ENCODE results near the gene BAIAP2.

Gene BAIAP2

DNA sequence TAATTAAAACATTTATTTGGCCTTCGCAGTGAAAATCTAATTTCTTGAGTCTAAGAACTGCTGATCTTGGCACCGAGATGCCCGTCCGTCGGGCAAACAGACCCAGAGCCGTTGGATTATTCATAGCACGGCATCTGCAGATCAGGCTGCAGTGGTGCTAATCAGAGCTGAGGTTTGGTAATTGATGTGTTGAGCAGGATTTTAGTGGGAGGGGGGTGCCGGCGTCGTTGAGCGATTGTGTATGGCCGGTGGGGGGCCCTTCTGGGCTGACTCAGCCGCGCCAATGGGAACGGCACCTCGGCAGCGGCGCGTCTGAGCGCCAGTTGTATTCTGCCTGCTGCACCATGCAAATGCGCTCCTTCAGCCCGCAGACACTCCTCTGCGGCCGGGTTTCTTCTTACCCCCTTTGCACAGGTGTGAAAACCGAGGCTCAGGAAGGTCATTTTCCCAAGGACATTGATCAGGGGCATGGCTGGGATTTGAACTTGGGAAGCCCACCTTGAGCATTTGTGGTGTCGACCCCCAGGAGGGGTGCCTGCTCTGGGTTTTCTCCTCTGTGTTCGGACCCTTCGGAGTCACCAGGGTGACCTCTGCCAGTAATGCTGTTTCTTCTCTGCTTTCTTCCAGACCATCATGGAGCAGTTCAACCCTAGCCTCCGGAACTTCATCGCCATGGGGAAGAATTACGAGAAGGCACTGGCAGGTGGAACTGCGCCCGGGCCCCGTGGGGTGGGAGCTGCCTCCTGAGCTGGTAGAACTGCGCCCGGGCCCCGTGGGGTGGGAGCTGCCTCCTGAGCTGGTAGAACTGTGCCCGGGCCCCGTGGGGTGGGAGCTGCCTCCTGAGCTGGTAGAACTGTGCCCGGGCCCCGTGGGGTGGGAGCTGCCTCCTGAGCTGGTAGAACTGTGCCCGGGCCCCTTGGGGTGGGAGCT is 18.4 kb downstream of the BAIAP2 start:
- DNase-seq (ENCODE audit: low read depth) = no peak

DNA sequence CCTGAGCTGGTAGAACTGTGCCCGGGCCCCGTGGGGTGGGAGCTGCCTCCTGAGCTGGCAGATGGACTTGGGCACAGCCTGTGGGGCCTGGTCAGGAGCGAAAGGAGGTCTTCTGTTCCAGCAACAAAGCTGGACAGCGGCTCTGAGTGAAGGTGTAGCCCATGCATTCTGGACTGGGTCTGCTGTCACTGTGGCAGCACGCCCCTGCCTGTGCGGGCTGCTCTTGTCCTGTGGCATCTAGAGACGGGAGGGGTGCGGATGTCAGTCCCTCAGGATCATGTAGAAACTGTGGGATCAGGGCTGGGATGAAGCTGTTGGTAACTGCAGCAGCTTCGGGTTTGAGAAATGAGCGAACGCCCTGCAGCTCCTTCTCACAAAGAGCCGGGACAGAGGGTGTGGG is 19.4 kb downstream of the BAIAP2 start:
- no peak for DNase-seq (ENCODE audit: low read depth)

DNA sequence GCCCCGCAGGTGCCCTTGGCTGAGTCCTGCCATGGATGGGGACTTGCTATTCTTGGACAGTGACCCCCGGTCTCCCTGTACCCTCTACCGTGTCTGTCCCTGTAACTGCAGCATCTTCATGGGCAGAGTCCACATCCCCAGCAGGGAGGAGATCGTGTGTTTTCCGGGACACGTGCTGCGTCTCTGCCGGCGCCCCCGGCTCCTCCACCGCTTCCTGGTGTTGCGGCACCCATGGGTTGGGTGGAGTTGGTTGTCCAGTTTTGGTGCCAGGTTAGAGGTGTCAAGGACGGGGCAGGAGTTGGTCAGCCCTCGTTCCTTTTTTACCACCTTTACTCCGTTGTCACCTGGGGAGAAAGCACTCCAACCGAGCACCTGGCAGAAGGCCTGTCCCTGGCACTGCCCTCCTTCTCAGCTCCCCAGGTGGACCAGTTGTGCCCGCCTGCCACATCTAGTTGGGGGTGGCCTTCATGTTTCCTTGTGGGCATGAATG is 20.0 kb downstream of the BAIAP2 start:
- no peak for DNase-seq (ENCODE audit: low read depth)

GRCh38 chr17:81056312-81056711 is 21.4 kb downstream of the BAIAP2 start:
- DNase-seq (ENCODE audit: low read depth) = no peak

DNA sequence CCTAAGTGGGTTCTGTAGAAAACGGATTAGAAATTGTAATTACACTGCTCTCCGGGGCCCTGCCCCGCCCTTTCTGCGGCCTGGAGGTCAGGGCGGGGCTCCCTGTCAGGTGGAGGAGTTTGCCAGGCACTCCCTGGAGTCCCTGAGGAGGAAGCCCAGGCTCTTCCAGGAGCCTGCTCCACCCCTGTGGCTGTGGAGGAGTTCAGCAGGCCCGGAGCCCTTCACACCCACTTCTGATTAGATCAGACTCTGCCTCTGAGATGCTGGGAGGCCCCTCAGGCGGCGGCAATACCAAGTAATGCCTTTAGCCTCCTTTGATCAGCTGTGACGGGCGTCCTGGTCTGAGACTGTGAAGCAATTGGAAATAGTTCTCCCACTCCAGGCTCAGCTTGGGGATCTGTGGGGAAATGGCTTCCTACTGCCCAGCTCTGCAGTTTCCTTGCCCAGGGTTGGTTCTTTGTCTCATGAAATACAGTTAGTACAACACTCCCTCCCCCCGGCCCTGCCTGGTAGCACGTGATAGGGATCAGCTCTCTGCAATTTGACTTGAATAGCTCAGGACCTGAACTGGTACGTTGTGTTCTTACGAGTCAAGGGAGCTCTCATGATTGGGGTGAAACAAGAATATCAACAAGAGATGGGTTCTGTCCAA is 22.3 kb downstream of the BAIAP2 start:
- DNase-seq (ENCODE audit: low read depth) = no peak

GRCh38 chr17:81057777-81058176 is 22.8 kb downstream of the BAIAP2 start:
- DNase-seq (ENCODE audit: low read depth) = no peak

- DNase-seq (ENCODE audit: low read depth) = no peak
These were observed 23.4 kb downstream of the BAIAP2 start for GRCh38 chr17:81058263-81058871.

- no peak for DNase-seq (ENCODE audit: low read depth)
These were observed 24.1 kb downstream of the BAIAP2 start for GRCh38 chr17:81059026-81059425.

DNA sequence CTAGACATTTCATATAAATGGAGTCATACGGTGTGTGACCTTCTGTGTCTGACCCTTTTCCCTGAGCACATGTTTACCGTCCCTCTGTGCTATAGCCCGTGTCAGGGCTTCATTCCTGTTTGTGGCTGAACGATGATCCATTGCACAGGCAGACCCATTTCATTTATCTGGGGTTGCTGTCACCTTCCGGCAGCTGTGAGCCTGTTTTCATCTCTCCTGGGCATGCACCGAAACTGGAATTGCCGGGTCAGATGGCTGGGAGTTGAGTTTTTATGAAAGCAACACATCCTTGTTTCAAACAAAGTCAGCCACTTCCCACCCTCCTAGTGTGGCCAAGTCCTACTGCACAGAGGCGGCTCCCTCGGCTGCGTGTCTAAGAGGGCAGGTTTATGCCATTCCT is 25.5 kb downstream of the BAIAP2 start:
- DNase-seq (ENCODE audit: low read depth) = no peak

GRCh38 chr17:81061027-81061735 is 26.2 kb downstream of the BAIAP2 start:
- DNase-seq (ENCODE audit: low read depth) = no peak

DNA sequence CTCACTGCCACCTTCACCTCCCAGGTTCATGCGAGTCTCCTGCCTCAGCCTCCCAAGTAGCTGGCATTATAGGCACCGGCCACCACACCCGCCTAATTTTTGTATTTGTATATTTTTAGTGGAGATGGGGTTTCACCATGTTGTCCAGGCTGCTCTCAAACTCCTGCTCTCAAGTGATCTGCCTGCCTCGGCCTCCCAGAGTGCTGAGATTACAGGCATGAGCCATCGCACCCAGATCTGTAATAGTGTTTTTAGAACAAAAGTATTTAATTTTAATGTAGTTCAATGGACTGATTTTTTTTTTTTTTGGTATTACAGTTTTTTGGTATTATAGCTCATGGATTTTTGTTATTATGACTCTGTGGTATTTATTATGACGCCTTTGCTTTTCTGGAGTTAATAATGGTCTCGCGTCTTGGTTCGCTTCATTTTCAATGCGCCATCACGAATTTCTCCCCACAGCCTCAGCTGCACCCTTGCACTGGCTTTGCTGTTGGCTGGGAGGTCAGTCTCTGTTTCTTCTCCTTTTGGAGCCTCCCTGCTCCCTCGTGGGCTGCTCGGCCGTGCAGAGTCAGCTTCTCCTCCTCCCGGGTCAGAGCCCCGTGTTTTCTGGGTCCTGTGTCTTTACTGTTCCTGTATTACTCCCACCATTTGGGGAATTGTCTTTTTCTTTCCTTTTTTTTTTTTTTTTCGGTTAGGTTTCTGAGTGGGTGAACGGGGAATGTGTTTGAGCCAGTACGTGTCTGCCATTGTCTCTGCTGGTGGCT is 27.2 kb downstream of the BAIAP2 start:
- no peak for DNase-seq (ENCODE audit: low read depth)

DNA sequence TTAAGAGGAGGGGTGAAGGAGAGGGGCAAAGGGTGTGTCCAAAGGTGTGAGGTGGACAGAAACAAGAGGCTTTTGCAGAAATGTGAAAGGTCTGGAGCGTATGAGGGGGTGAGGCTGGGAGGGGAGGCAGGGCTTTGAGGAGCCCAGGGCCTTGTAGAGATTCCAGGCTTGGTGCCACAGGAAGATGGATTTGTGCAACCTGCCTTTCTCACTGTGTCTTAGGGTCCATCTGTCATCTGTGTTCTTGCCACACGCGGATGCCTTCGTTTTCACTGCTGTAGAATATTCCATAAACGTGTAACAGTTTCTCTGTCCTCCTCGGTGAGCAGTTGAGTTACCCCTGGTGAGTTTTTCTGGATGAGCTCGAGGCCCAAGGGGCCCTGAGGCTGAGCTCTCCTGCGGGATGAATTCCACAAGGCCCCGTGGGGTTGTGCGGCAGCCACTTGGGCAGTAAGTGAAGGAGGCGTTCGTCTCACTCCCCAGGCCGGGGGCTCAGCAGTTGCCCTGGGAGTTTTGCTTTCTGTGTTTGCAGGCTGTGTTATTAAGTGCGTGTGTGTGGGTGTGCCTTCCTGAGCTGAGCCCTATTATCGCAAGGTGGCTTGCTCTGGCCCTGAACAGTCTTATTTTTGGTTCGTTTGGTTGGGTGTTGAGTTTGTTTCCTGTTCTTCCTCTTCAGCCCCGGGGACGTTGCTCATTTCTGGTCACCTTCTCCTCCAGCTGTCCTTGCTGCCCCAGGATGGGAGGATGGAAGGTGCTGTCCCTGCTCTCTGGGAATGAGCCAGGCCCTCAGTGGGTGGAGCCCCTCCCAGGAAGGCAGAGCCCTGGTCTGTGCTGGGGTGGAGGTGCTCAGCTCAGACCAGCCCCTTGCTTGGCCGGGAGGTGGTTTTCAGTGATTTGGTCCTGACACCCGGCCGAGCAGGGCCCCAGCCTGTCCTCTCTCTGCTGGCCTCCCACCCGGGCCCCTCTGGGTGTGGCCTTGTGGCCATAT is 28.4 kb downstream of the BAIAP2 start:
- DNase-seq (ENCODE audit: low read depth) = no peak

DNA sequence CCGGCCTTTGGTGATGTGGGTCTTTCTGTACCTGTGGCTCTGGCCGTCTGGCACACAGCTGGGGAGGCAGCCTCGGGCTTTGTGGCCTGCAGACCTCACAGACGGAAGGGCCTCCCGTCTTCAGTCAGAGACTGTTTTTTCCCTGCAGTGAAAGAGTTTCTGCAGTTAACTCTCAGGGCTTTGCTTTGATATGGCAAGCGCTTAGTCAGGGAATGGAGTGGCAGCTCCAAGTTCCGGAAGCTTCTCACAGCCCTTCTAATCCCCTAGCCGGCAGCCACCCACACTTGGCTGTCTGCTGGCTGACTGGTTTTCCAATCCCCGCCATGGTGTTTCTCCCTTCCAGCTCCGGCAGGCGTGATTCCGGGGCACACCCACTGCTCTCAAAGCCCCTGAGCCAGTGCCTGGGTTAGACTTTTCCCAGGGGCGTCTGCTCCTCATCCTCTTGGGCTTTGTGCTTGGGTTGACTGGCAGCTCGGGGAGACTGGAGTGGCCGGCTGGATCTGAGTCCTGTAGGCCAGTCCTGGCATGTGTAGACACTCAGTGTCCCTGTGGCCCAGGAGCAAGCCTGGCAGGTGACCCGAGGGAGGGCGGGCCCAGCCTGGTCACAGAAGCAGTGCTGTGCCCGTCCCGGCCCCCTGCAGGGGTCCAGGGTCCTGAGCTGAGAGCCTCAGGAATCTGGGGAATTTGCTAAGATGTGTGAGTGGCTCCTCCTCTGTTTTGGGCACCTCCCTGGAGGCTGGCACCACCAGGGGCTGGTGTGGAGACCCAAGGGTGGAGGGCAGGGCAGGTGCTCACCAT is 29.9 kb downstream of the BAIAP2 start:
- no peak for DNase-seq (ENCODE audit: low read depth)

DNA sequence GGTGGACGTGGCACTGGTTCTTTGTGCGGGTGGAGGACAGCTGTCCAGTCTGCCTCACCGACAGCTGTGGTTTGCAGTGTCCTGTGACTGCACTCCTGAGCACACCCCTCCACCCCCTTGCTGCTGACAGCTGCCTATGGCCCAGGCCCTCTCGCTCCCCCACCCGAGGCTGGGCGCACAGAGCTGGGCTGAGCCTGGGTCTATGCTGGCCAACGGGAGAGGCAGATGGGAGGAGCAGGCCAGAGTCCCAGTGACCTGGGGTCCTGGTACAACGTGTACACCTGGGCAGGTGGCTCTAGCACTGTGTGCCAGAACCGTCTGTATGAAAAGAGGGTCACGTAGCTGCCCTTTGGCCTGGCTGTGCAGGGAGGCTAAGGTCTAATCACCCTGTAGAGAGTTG is 30.5 kb downstream of the BAIAP2 start:
- no peak for DNase-seq (ENCODE audit: low read depth)

GRCh38 chr17:81066072-81066471 is 31.1 kb downstream of the BAIAP2 start:
- no peak for DNase-seq (ENCODE audit: low read depth)

GRCh38 chr17:81066771-81067315 is 31.9 kb downstream of the BAIAP2 start:
- DNase-seq (ENCODE audit: low read depth) = no peak

DNA sequence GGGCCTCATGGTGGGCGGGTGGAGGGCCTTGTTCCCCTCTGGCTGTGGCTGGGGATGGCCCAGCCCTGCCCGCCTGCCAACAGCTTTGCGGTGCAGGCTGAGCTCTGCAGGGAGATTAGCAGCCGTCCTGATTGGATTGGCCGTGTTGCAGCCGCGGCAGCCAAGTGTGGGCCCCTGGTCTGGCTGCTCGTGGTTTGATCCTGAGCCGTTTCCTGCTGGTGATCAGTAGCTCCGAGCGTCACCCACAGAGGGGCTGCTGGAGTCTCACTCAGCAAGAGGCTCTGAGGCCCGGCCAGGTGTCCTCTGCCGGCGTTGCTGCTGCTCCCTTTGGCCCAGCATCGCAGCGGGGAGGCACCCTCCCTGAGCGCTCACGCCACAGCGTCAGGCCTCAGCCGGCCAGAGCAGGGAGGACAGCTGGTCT is 32.5 kb downstream of the BAIAP2 start:
- no peak for DNase-seq (ENCODE audit: low read depth)

DNA sequence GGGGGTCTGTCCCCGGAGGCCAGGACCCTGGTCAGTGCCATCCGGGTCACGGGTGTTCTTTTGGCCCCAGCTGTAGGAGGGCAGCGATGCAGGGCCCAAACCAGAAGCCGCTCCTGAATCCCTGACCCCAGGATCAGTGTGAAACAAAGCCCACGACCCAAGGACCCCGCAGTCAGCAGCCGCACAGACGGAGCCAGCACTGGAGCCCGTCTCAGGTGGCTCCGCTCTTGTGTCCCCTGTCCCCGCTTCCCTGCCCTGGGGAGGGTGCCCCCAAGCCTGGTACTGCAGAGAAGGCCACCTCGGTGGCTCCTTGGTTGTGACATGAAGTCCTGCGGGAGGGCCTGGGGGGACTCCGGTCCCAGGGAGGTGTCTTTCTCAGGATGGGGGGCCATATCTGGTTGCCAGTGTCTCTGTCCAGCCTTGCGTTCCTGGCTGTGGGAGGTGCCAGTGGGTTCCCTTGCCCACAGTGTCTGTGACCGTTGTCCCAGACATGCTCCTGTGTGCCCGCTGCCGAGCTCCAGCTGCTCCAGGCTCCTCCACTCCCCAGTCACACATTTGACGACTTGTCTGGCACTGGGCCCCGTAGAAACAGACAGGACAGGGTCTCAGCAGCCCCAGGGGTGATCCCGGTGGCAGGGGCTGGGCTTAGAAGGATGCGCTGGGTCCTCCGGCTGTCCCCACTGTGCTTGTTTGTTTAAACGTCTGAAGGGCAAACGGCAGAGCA is 33.6 kb downstream of the BAIAP2 start:
- DNase-seq (ENCODE audit: low read depth) = no peak

Measured in activated T-cell treated with anti-CD3 and anti-CD28 coated beads for 1 hour (primary cell).